Liver (tissue), 3 donors: ENCODE data around the gene SMIM21.

Experiments
- ATF3 ChIP-seq: IDR thresholded peaks from 2 replicates; pipeline ENCODE4 v1.6.1; 2016; ENCODE audit warnings: antibody characterized with exemption
- CTCF ChIP-seq: fragments of 150-350 bp; IDR thresholded peaks from 2 replicates; pipeline ENCODE4 v1.5.1; 2017; ENCODE audit warnings: improper control_type of control experiment, low read depth, low read length; ENCODE audit not compliant: missing input control
- EGR1 ChIP-seq, 2 donors: IDR thresholded peaks; 2 replicates each; pipeline ENCODE4 v1.6.1; 2016 to 2018; ENCODE audit warnings: antibody characterized with exemption in 2 of 2, low read depth in 2 of 2
- GABPA ChIP-seq, 2 donors: IDR thresholded peaks in 1 of 2; conservative IDR thresholded peaks in 1 of 2; 2 replicates each; pipeline ENCODE4 v1.6.1; 2016; ENCODE audit warnings: antibody characterized with exemption in 2 of 2, mild to moderate bottlenecking in 1 of 2, moderate library complexity in 1 of 2
- HNF4A ChIP-seq, 2 donors: conservative IDR thresholded peaks; 2 replicates each; pipeline ENCODE4 v1.6.1; 2016; ENCODE audit warnings: antibody characterized with exemption in 2 of 2, mild to moderate bottlenecking in 2 of 2
- HNF4G ChIP-seq: IDR thresholded peaks from 2 replicates; pipeline ENCODE4 v1.6.1; 2016; ENCODE audit warnings: antibody characterized with exemption
- JUND ChIP-seq, 2 donors: IDR thresholded peaks; 2 replicates each; pipeline ENCODE4 v1.6.1; 2016; ENCODE audit warnings: antibody characterized with exemption in 2 of 2
- RAD21 ChIP-seq, 2 donors: IDR thresholded peaks; 2 replicates each; pipeline ENCODE4 v1.6.1; 2016; ENCODE audit warnings: antibody characterized with exemption in 2 of 2, mild to moderate bottlenecking in 2 of 2
- REST ChIP-seq: IDR thresholded peaks from 2 replicates; pipeline ENCODE4 v1.6.1; 2016; ENCODE audit warnings: antibody characterized with exemption, mild to moderate bottlenecking
- RXRA ChIP-seq, 2 donors: IDR thresholded peaks; 2 replicates each; pipeline ENCODE4 v1.6.1; 2017 to 2018; ENCODE audit warnings: antibody characterized with exemption in 2 of 2, mild to moderate bottlenecking in 1 of 2
- SP1 ChIP-seq: IDR thresholded peaks from 2 replicates; pipeline ENCODE4 v1.6.1; 2018; ENCODE audit warnings: antibody characterized with exemption, mild to moderate bottlenecking
- TAF1 ChIP-seq: conservative IDR thresholded peaks from 2 replicates; pipeline ENCODE4 v1.6.1; 2016; ENCODE audit warnings: antibody characterized with exemption, mild to moderate bottlenecking
- ZBTB33 ChIP-seq: IDR thresholded peaks from 2 replicates; pipeline ENCODE4 v1.6.1; 2016; ENCODE audit warnings: antibody characterized with exemption
- TF ChIP-seq, protein P1 (sequence below): IDR thresholded peaks from 2 replicates; pipeline ENCODE4 v1.6.1; 2016; ENCODE audit warnings: antibody characterized with exemption
- donor health status: healthy.
- donor health status: healthy.

GRCh38 chr18:75471850-75472249 lies 44.3 kb upstream of the SMIM21 start:
- TF ChIP-seq CTCF (no peak), REST (no peak), HNF4A (conservative IDR thresholded peaks at IDR 0.05) (no peak), RAD21 (IDR thresholded peaks at IDR 0.05) (no peak), JUND (IDR thresholded peaks at IDR 0.05) (no peak), SP1 (no peak), TAF1 (no peak), RXRA (IDR thresholded peaks at IDR 0.05) (no peak), GABPA (IDR thresholded peaks at IDR 0.05 in 1 of 2, conservative IDR thresholded peaks at IDR 0.05 in 1 of 2) (no peak), HNF4G (no peak), EGR1 (IDR thresholded peaks at IDR 0.05; ENCODE audit: low read depth in 2 of 2) (no peak), ATF3 (no peak), ZBTB33 (no peak)
- TF ChIP-seq, protein P1, sequence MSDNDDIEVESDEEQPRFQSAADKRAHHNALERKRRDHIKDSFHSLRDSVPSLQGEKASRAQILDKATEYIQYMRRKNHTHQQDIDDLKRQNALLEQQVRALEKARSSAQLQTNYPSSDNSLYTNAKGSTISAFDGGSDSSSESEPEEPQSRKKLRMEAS = no peak
